Trophoblast cell (in vitro differentiated cells and primary cell): Measurements from ENCODE around the gene TXLNG. TPM values are rescaled to one million over a fixed set of nuclear protein-coding genes. Genes with fewer than 3 reads are reported as not detected.

Experiments
- DNase-seq, 2 donors: peaks; one replicate each; pipeline ENCODE4 v3.0.0-alpha.2; 2016
- H2AFZ ChIP-seq: 2 replicates; pipeline ENCODE4 v1.6.1; 2013; ENCODE audit warnings: low read length, moderate library complexity, mild to moderate bottlenecking; ENCODE audit not compliant: insufficient read depth, poor library complexity
- H2AK5ac ChIP-seq: 2 replicates; pipeline ENCODE4 v1.6.1; 2013; ENCODE audit warnings: mild to moderate bottlenecking, low read length
- H2BK120ac ChIP-seq: 2 replicates; pipeline ENCODE4 v1.6.1; 2013; ENCODE audit warnings: low read length, mild to moderate bottlenecking, moderate library complexity; ENCODE audit not compliant: insufficient read depth, poor library complexity
- H2BK12ac ChIP-seq: 2 replicates; pipeline ENCODE4 v1.6.1; 2013; ENCODE audit warnings: mild to moderate bottlenecking, low read length, moderate library complexity
- H2BK5ac ChIP-seq: 2 replicates; pipeline ENCODE4 v1.6.1; 2013; ENCODE audit warnings: low read length, low read depth, moderate library complexity, mild to moderate bottlenecking; ENCODE audit not compliant: poor library complexity
- H3K14ac ChIP-seq: 2 replicates; pipeline ENCODE4 v1.6.1; 2013; ENCODE audit warnings: mild to moderate bottlenecking, low read length
- H3K18ac ChIP-seq: 2 replicates; pipeline ENCODE4 v1.6.1; 2013; ENCODE audit warnings: mild to moderate bottlenecking, low read length
- H3K23ac ChIP-seq: 2 replicates; pipeline ENCODE4 v1.6.1; 2013; ENCODE audit warnings: low read length
- H3K27ac ChIP-seq: 2 replicates; pipeline ENCODE4 v1.5.1; 2013; ENCODE audit warnings: low read depth, mild to moderate bottlenecking, inconsistent platforms, low read length, moderate library complexity
- H3K27me3 ChIP-seq: 2 replicates; pipeline ENCODE4 v1.6.1; 2013; ENCODE audit warnings: inconsistent platforms, mild to moderate bottlenecking, low read length, moderate library complexity; ENCODE audit not compliant: insufficient read depth
- H3K36me3 ChIP-seq, 2 experiments: 1 replicate in 1 of 2; 2 replicates in 1 of 2; pipeline ENCODE4 v1.6.1; 2013; ENCODE audit warnings: low read length in 2 of 2, mild to moderate bottlenecking in 2 of 2, moderate library complexity in 1 of 2; ENCODE audit not compliant: insufficient read depth in 2 of 2, control insufficient read depth in 1 of 2
- H3K4ac ChIP-seq: 2 replicates; pipeline ENCODE4 v1.6.1; 2013; ENCODE audit warnings: low read depth, mild to moderate bottlenecking, low read length, moderate library complexity
- H3K4me1 ChIP-seq, 2 experiments: 1 replicate in 1 of 2; 2 replicates in 1 of 2; pipeline ENCODE4 v1.6.1; 2013; ENCODE audit warnings: low read length in 2 of 2, mild to moderate bottlenecking in 2 of 2, moderate library complexity in 1 of 2; ENCODE audit not compliant: insufficient read depth in 2 of 2, control insufficient read depth in 1 of 2
- H3K4me2 ChIP-seq: 2 replicates; pipeline ENCODE4 v1.6.1; 2013; ENCODE audit warnings: inconsistent platforms, mild to moderate bottlenecking, low read length, moderate library complexity
- H3K4me3 ChIP-seq: 2 replicates; pipeline ENCODE4 v1.5.1; 2013; ENCODE audit warnings: mild to moderate bottlenecking, low read depth, low read length, inconsistent platforms
- H3K79me1 ChIP-seq: one replicate; pipeline ENCODE4 v1.6.1; 2013; ENCODE audit warnings: low read length
- H3K79me2 ChIP-seq: 2 replicates; pipeline ENCODE4 v1.6.1; 2013; ENCODE audit warnings: low read length, mild to moderate bottlenecking; ENCODE audit not compliant: control insufficient read depth, insufficient read depth, poor library complexity
- H3K9ac ChIP-seq: 2 replicates; pipeline ENCODE4 v1.6.1; 2013; ENCODE audit warnings: mild to moderate bottlenecking, low read length
- H3K9me3 ChIP-seq: 2 replicates; pipeline ENCODE4 v1.6.1; 2013; ENCODE audit warnings: low read depth, mild to moderate bottlenecking, control low read depth, inconsistent platforms, low read length; ENCODE audit not compliant: insufficient read depth
- H4K12ac ChIP-seq: 2 replicates; pipeline ENCODE4 v1.6.1; 2013; ENCODE audit warnings: low read depth, mild to moderate bottlenecking, low read length, moderate library complexity
- H4K8ac ChIP-seq: 2 replicates; pipeline ENCODE4 v1.6.1; 2013; ENCODE audit warnings: low read depth, mild to moderate bottlenecking, low read length, moderate library complexity
- H4K91ac ChIP-seq: one replicate; pipeline ENCODE4 v1.6.1; 2013; ENCODE audit warnings: low read depth, mild to moderate bottlenecking, low read length, moderate library complexity
- WGBS: extraction: QIAGEN DNeasy Blood & Tissue Kit; methylation state at CpG from one replicate; pipeline ENCODE4 v1.1.7; 2013; ENCODE audit warnings: missing lambda C conversion rate; ENCODE audit not compliant: insufficient read length, insufficient coverage; ENCODE audit errors: extremely low coverage; 5-methylcytosine and 5-hydroxymethylcytosine counted together
- polyA plus RNA-seq: library from polyadenylated mRNA; stranded (reverse); fragments of 200-250 nt; gene quantifications from 2 replicates; pipeline ENCODE4 v1.2.3, GENCODE V29; 2013

The TXLNG gene
- 14.4 and 14.6 TPM in 2 replicates for polyA plus RNA-seq

GRCh38 chrX:16786139-16786790 lies at the start of gene TXLNG:
TSS of gene TXLNG (plus strand) at chrX:16786466. CDS start at chrX:16786488, 22 bp downstream.
- H3K23ac ChIP-seq = no peak within 1 kb of the TSS
- peak within 1 kb of the TSS; percentile 56 for H4K91ac ChIP-seq
- DNase-seq = peak; percentile 98 to 99
- peak within 1 kb of the TSS; percentile 78 for H2AFZ ChIP-seq
- H3K18ac ChIP-seq = no peak within 1 kb of the TSS
- H3K9ac ChIP-seq = peak within 1 kb of the TSS; percentile 53
- H4K12ac ChIP-seq = no peak within 1 kb of the TSS
- peak within 1 kb of the TSS; percentile 78 for H3K4me2 ChIP-seq
- peak within 1 kb of the TSS; percentile 77 for H4K8ac ChIP-seq
- WGBS = no CpG with 5 or more reads among the region's 59 CpGs
- H3K4me3 ChIP-seq = peak within 1 kb of the TSS; percentile 96
- no peaks in the 10 kb centered on the region for H3K27me3 ChIP-seq
- H2BK5ac ChIP-seq = no peak within 1 kb of the TSS
- peak within 1 kb of the TSS; percentile 49 for H3K4ac ChIP-seq
- H3K79me2 ChIP-seq = peaks cover 2% of the 10 kb centered on the region
- peaks cover 2% of the 10 kb centered on the region for H3K79me1 ChIP-seq
- no peaks in the 10 kb centered on the region for H3K9me3 ChIP-seq
- peak within 1 kb of the TSS; percentile 43 for H3K27ac ChIP-seq
- H3K36me3 ChIP-seq = peaks cover 0 to 2% of the 10 kb centered on the region in 2 experiments
- no peaks in the 10 kb centered on the region for H3K4me1 ChIP-seq
- H3K14ac ChIP-seq = peak within 1 kb of the TSS; percentile 66
- no peak within 1 kb of the TSS for H2BK120ac ChIP-seq
- H2AK5ac ChIP-seq = no peak within 1 kb of the TSS
- H2BK12ac ChIP-seq = no peak within 1 kb of the TSS

GRCh38 chrX:16737024-16737423 lies 49.2 kb upstream of the TXLNG start:
- Histone ChIP-seq H3K4ac (no peak overlapping the region), H3K79me2 (no peaks in the 10 kb centered on the region), H3K4me3 (no peak overlapping the region), H3K27me3 (no peaks in the 10 kb centered on the region), H4K91ac (no peak overlapping the region), H2BK5ac (no peak overlapping the region), H3K27ac (no peak overlapping the region), H2AK5ac (no peak overlapping the region), H3K9ac (no peak overlapping the region), H3K36me3 (peaks cover 24 to 32% of the 10 kb centered on the region in 2 experiments), H3K9me3 (no peaks in the 10 kb centered on the region), H2AFZ (no peak overlapping the region), H3K79me1 (peaks cover 2% of the 10 kb centered on the region), H2BK12ac (no peak overlapping the region), H3K4me2 (no peak overlapping the region), H3K14ac (no peak overlapping the region), H2BK120ac (no peak overlapping the region), H3K23ac (no peak overlapping the region), H3K4me1 (peaks cover 0 to 5% of the 10 kb centered on the region in 2 experiments), H4K8ac (no peak overlapping the region), H4K12ac (no peak overlapping the region), H3K18ac (no peak overlapping the region)
- DNase-seq = no peak
- WGBS = no CpG with 5 or more reads among the region's 5 CpGs

- Histone ChIP-seq H2AFZ (no peak overlapping the region), H3K9me3 (no peaks in the 10 kb centered on the region), H3K4me2 (no peak overlapping the region), H3K4me3 (no peak overlapping the region), H2BK12ac (no peak overlapping the region), H2BK120ac (no peak overlapping the region), H3K79me2 (no peaks in the 10 kb centered on the region), H3K23ac (no peak overlapping the region), H3K4me1 (no peaks in the 10 kb centered on the region), H3K9ac (no peak overlapping the region), H3K36me3 (peaks cover 40 to 49% of the 10 kb centered on the region in 2 experiments), H4K12ac (no peak overlapping the region), H4K8ac (no peak overlapping the region), H2BK5ac (no peak overlapping the region), H3K27me3 (no peaks in the 10 kb centered on the region), H4K91ac (no peak overlapping the region), H3K79me1 (no peaks in the 10 kb centered on the region), H3K4ac (no peak overlapping the region), H3K27ac (no peak overlapping the region), H3K14ac (no peak overlapping the region), H2AK5ac (no peak overlapping the region), H3K18ac (no peak overlapping the region)
- DNase-seq = peak; percentile 26 to 67
- no CpG with 5 or more reads among the region's 6 CpGs for WGBS
These were observed 46.7 kb upstream of the TXLNG start for GRCh38 chrX:16739574-16739973.

- Histone ChIP-seq H3K36me3 (peaks cover 28 to 41% of the 10 kb centered on the region in 2 experiments), H3K9ac (no peak overlapping the region)
These were observed 42.5 kb upstream of the TXLNG start for GRCh38 chrX:16743604-16744325.

More at GRCh38 chrX:16743604-16744325, 42.5 kb upstream of the TXLNG start:
- Histone ChIP-seq H3K27ac (no peak overlapping the region), H3K18ac (no peak overlapping the region), H2BK120ac (no peak overlapping the region), H3K4me2 (no peak overlapping the region), H2AK5ac (no peak overlapping the region), H3K79me2 (no peaks in the 10 kb centered on the region), H4K12ac (no peak overlapping the region), H3K4ac (no peak overlapping the region), H3K4me1 (no peaks in the 10 kb centered on the region), H4K91ac (no peak overlapping the region), H3K14ac (no peak overlapping the region), H3K4me3 (no peak overlapping the region), H4K8ac (no peak overlapping the region), H3K9me3 (no peaks in the 10 kb centered on the region), H3K27me3 (no peaks in the 10 kb centered on the region), H3K23ac (no peak overlapping the region), H3K79me1 (no peaks in the 10 kb centered on the region), H2BK5ac (no peak overlapping the region), H2BK12ac (no peak overlapping the region), H2AFZ (no peak overlapping the region)
- DNase-seq = no peak
- no CpG with 5 or more reads among the region's 12 CpGs for WGBS
